Stimulated activated CD4-positive, alpha-beta T cell treated with anti-CD3 and anti-CD28 coated beads, Interleukin-4, amount 100 ng/mL, for 48 hours (primary cell): ENCODE data around the gene PRR35.

ENCODE experiments used
- DNase-seq, 2 donors: peaks; one replicate each; pipeline ENCODE4 v3.0.0-alpha.2; 2020; ENCODE audit warnings: low read depth in 2 of 2

PRR35 gene

GRCh38 chr16:549544-550263, 10.5 kb upstream of the PRR35 start:
- DNase-seq: no peak

GRCh38 chr16:551210-551609, 9.0 kb upstream of the PRR35 start:
- DNase-seq: no peak

- no peak for DNase-seq
Observed at GRCh38 chr16:552171-552570, 8.0 kb upstream of the PRR35 start.

- DNase-seq: no peak
Observed at GRCh38 chr16:553601-554296, 6.4 kb upstream of the PRR35 start.

GRCh38 chr16:554297-554621, 5.9 kb upstream of the PRR35 start:
- DNase-seq: no peak

- no peak for DNase-seq
Observed at GRCh38 chr16:554640-555365, 5.4 kb upstream of the PRR35 start.

- DNase-seq: no peak
Observed at GRCh38 chr16:555528-556473, 4.4 kb upstream of the PRR35 start.

- DNase-seq: no peak
Observed at GRCh38 chr16:556474-557173, 3.6 kb upstream of the PRR35 start.

GRCh38 chr16:557463-558297, 2.5 kb upstream of the PRR35 start:
- no peak for DNase-seq

GRCh38 chr16:558298-559020, 1.7 kb upstream of the PRR35 start:
- no peak for DNase-seq

GRCh38 chr16:559021-559380, 1.2 kb upstream of the PRR35 start:
- DNase-seq: no peak

GRCh38 chr16:559411-560203, 587 bp upstream of the PRR35 start:
- no peak for DNase-seq

GRCh38 chr16:560701-561412, 663 bp downstream of the PRR35 start:
- DNase-seq: no peak

- DNase-seq: no peak
Observed at GRCh38 chr16:561413-561794, 1.2 kb downstream of the PRR35 start.

GRCh38 chr16:561957-562938, 2.1 kb downstream of the PRR35 start:
- no peak for DNase-seq

- DNase-seq: no peak
Observed at GRCh38 chr16:563072-563644, 3.0 kb downstream of the PRR35 start.
